GM18502 (cell line): ENCODE measurements around the gene MSL3.

Experiments
- ATAC-seq: cut with Tn5 transposase; IDR thresholded peaks from one replicate; pipeline ENCODE4 v1.9.1; 2021; ENCODE audit warnings: mild to moderate bottlenecking; ENCODE audit not compliant: unreplicated experiment, poor library complexity

MSL3 gene, protein sequence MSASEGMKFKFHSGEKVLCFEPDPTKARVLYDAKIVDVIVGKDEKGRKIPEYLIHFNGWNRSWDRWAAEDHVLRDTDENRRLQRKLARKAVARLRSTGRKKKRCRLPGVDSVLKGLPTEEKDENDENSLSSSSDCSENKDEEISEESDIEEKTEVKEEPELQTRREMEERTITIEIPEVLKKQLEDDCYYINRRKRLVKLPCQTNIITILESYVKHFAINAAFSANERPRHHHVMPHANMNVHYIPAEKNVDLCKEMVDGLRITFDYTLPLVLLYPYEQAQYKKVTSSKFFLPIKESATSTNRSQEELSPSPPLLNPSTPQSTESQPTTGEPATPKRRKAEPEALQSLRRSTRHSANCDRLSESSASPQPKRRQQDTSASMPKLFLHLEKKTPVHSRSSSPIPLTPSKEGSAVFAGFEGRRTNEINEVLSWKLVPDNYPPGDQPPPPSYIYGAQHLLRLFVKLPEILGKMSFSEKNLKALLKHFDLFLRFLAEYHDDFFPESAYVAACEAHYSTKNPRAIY

DNA sequence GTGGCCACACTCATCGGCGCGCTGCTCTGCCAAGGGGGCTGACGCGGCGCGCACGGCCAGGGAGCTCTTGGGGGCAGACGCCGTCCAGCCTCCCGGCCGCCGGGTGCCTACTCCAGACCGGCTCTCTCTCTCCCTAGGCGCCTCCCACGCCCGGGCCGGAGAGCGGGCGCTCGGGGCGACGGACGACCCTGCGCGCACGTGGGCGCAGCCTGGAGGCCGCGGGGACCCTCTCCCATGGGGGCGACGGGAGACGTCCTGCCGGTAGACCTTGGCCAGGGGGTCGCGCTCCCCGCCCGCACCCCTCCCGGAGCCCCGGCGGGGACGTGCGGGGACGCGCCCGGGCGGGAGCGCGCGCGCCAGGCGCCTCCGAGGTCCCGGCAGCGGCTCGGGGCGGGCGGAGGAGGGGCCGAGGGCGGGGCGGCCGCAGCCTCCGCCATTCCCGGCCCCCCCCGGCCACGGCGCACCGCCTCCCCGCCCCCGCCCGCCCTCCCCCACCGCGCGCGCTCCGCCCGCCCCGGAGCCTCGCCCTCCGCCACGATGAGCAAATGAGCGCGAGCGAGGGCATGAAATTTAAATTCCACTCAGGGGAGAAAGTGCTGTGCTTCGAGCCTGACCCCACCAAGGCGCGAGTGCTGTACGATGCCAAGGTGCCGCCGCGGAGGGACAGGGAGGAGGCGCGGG lies at the start of gene MSL3:
TSS of gene MSL3 (plus strand) at position 519 of the 681 bp plus-strand sequence. CDS start at position 546, 27 bp downstream.
- peak; percentile 36 for ATAC-seq

GRCh38 chrX:11722304-11722703 lies 35.7 kb upstream of the MSL3 start:
- ATAC-seq, result no peak

GRCh38 chrX:11724122-11725017 lies 33.7 kb upstream of the MSL3 start:
- no peak for ATAC-seq

- no peak for ATAC-seq
These were observed 32.2 kb upstream of the MSL3 start for GRCh38 chrX:11725631-11726442.

DNA sequence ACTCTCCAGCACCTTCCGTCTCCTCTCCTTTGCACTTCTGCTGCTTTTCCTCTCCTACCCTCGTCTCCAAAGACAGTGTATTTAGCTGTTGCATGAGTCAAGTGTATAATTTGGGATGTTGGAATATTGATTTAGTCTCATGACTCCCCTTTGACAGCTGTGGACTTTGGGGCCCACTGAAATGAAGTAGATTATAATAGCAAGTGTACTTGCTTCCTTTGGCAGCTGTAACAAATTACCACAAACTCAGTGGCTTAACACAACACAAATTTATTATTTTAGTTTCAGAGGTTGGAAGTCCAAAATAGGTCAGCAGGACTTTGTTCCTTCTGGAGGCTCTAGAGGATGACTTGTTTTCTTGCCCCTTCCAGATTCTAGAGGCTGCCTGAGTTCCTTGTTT lies 29.5 kb upstream of the MSL3 start:
- ATAC-seq, result no peak

DNA sequence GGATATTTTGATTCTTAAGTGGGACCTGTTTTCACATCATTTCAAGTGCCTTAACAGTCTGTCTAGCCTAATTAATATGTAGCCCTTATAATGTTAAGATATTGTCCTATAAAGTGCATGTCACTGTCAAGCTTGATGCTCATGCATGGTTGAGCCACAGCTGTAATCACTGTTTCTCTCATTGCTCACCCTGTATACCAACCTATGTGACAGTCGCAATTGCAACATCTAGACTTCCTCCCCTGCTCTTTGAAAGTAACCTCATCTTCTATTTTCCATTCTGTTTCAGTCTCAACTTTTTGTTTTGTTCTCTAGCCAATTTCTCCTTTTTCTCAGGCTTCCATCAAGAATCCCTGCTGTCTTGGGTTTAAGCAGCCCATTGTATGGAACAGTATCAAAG lies 24.4 kb upstream of the MSL3 start:
- ATAC-seq, result peak; percentile 55

DNA sequence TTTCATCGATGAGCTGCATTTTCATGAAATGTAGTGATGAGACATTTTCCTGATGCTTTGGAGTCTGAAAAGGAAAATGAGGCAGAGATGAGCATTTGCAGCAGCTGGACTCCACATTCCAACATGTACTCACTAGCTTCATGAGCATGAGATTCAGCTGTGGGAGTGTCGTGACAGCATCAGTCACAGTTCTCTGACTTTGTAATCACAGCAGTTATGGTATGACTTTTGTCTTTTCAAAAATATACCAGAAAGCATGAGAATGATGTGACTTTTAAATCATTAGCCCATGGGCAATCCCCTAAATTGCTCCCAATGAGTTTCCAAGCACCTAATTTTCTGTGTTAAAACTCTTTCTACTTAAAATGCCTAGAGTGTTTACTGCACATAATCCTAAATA lies 18.3 kb upstream of the MSL3 start:
- no peak for ATAC-seq

DNA sequence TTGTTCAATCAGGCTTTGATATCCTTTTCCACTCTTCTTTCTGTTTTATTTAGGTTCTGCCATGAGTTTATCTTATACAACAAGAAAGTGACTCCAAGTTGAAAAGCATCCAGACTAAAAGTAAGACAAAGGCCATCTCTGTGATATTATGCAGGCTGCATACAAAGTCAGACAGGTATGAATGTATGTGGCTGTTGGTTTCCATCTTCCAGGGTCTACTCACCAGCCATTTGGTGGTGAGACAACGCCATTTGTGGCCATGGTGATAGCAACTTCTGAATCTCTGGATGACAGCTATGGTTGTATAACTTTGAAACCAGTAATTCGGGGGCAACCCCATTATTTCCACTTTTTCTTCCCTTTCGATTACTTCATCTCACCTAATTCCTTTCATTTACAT lies 17.2 kb upstream of the MSL3 start:
- no peak for ATAC-seq

DNA sequence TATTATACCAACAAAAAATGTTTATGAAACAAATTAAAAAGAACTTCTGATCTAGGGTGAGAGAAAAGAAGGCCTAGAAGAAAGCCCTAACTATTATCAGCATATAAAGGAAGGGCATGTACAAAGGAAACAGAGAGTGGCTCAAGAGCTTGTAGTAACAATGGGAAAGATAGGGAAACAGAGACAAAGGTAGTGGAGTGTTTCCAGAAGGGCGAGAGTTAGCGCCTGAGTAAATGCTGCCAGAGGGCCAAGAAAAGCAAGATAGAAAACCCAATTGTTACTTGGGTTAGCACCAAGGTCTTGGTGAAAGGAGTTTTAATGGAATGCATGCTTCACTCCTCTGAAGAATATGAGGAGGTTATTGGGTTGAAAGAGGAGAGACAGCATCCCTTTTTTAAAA lies 16.5 kb upstream of the MSL3 start:
- ATAC-seq, result no peak

- no peak for ATAC-seq
These were observed 12.2 kb upstream of the MSL3 start for GRCh38 chrX:11745881-11746280.

DNA sequence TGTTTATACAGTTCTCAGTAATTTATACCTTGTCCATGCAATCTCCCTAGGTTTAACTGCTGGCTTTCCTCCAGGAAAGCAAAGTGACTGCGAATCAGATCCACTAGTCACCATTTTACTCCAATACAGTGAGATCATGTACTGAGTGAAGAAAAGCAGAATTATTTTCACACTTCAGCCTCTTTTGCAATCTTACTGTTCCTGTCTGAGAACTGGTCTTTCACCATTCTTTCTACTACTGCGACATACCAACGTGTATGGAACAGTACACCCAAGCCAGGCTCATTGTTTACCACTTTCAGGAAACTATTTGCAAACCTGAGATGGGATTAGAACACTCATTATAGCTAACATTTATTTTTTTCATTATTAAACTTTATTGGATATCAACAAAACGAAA lies 8.0 kb upstream of the MSL3 start:
- ATAC-seq, result no peak

DNA sequence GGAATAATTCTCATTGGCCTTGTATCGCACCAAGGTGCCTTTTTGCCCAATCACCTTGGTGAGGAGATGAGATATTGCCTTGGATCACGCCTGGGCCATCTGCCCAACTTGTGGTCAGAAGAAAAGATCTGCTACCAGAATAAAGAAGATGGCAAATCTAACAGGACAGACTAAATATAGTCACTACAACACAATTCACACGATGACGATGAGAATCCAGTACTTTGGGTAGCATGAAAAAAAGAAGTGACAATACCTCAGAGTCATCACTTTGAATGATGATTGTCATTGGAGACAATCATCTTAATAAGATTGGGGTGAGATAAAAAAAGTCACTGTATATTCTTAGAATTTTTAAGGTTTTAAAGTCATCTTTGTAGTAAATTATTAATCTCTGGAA lies 7.3 kb upstream of the MSL3 start:
- no peak for ATAC-seq

DNA sequence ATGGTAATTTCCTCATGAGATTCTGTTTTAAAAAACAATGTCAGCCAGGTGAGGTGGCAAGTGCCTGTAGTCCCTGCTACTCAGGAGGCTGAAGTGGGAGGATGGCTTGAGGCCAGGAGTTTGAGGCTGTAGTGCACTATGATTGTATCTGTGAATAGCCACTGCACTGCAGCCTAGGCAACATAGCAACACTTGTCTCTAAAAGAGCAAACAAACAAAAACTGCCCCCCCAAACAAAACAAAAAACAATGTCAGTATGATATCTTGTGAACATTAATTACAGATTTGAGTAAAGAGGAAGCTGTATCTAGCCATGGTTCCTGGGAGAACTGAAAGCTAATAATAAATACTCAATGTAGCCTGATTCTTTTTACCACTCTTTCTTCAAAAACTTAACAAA lies 6.8 kb upstream of the MSL3 start:
- ATAC-seq, result no peak

GRCh38 chrX:11753668-11754067 lies 4.4 kb upstream of the MSL3 start:
- ATAC-seq, result no peak

GRCh38 chrX:11754958-11755645 lies 2.9 kb upstream of the MSL3 start:
- no peak for ATAC-seq

DNA sequence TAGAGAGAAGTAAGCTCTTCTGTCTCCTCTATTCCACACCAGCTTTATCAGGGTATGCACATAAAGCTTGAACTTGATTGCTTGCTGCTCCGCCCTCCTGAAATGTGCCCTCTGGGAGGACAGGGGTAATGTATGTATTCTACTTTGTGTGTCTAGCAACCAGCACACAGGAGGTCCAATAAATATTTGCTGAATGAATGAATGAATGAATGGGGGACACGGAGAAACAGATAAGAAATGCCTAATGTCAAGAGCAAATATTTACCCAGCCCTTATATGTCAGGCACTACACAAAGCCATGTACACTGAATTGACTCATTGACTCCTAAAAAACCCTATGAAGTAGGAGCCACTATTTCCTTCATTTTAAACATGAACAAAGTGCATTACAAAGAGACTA lies 2.3 kb upstream of the MSL3 start:
- ATAC-seq, result no peak

- ATAC-seq, result no peak
These were observed 1.4 kb upstream of the MSL3 start for GRCh38 chrX:11756354-11757318.

- ATAC-seq, result no peak
These were observed 679 bp upstream of the MSL3 start for GRCh38 chrX:11757397-11757718.
